ENCODE results near the gene SMIM27. TPM values are rescaled to one million over a fixed set of nuclear protein-coding genes. Genes with fewer than 3 reads are reported as not detected.
"Not testable (repeated sequence)": the region's sequence is repeated elsewhere in the genome, so short reads cannot be mapped to it uniquely, and the experiment has no call there.

Gene SMIM27, protein sequence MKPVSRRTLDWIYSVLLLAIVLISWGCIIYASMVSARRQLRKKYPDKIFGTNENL
- total RNA-seq (2014; rRNA removed; shearing (Covaris generic)), result 6.5 and 13.4 TPM in 2 replicates

DNA sequence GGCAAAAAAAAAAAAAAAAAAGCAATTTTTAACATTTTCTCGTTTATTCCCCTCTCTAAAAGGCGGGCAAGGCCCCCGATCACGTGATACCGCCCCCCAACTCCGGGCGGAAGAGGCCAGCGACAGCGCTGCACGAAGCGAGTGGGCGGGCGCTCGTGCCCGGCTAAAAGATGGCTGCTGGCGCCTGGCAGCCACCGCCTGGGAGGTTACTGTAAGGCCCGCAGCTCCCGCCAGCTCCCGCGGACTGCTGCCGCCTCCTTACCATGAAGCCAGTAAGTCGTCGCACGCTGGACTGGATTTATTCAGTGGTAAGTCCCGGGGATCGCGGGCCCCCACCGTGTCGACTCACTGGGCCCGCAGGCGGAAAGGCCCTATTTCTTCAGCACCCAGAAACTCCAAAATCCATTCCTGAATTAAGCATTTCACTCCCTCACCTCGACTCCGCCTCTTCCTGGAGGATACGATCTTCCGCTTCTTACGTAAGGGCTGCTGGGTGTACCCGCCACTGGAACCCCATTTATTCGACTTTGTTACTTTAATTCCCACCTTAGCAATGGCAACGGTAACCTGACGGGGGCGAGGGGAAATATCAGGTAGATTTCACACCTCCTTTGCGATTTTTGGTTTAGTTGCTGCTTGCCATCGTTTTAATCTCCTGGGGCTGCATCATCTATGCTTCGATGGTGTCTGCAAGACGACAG, at the start of gene SMIM27, which contains the start of gene TOPORS:
TSS of gene SMIM27 (plus strand) at position 156 of the 701 bp plus-strand sequence. CDS start at position 264, 108 bp downstream.
TSS of gene TOPORS (minus strand) at position 415 of the 701 bp plus-strand sequence. CDS start at position 265, 150 bp downstream.
- peak; percentile 92 for DNase-seq (ENCODE audit: low read depth)

DNA sequence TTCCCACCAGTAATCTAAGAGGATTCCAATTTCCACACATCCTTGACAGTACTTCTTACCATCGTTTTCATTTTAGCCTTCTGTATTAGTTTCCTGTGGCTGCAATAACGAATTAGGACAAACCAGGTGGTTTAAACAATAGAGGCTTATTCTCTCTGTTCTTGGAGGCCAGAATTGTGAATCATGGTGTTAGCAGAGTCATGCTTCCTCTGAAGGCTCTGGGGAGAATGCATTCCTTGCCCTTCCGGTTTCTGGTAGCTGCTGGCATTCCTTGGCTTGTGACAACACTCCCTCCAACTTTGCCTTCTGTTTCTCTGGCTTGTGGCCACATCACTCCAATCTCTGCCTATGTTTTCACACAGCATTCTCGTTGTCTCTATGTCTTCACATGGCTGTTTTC, 49.7 kb upstream of the SMIM27 start:
- peak; percentile 93 for DNase-seq (ENCODE audit: low read depth)

DNA sequence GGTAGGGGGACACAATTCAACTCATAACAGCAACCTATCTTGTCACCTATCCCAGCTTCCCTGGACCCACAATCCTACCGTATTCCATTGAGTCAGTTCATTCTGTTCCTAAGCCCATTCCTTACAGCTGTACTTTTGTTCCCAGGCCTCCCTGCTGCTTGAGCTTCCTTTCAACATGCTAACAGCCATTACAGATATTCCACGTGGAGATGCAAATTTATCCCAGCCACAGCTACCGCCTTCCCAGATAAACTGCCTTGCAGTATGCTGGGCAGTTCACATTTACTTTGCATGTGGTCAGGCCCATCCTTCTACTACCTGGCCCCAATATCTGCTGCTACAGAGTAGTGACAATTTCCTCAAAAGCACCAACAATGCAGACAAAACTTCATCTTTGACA, 49.1 kb upstream of the SMIM27 start:
- no peak for DNase-seq (ENCODE audit: low read depth)

DNA sequence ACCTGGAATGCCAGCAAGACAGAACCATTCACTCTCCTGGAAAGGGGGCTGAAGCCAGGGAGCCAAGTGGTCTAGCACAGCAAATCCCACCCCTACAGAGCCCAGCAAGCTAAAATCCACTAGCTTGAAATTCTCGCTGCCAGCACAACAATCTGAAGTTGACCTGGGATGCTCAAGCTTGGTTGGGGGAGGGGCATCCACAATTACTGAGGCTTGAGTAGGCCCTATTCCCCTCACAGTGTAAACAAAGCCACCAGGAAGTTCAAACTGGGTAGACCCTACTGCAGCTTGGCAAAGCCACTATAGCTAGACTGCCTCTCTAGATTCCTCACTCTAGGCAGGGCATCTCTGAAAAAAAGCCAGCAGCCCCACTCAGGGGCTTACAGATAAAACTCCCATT, 43.4 kb upstream of the SMIM27 start:
- no peak for DNase-seq (ENCODE audit: low read depth)

DNA sequence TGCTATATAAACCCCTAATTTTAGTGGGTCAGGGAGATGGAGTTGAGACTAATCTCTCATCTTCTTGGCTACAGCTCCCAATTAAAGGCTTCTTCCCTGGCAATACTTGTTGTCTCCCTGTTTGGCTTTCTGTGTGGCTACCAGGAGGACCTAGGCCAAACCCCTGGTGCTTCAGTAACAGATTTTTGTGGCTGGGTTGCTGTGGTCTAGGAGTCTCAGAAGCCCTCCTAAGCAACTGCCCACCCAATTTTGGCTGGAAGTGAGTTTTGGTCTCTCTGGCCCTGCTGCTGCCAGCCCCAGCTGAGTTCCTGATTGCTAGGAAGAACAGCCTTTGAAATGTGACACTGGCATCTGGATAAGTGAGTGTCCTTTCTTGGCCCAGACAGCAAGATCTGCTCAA, 35.9 kb upstream of the SMIM27 start:
- no peak for DNase-seq (ENCODE audit: low read depth)

DNA sequence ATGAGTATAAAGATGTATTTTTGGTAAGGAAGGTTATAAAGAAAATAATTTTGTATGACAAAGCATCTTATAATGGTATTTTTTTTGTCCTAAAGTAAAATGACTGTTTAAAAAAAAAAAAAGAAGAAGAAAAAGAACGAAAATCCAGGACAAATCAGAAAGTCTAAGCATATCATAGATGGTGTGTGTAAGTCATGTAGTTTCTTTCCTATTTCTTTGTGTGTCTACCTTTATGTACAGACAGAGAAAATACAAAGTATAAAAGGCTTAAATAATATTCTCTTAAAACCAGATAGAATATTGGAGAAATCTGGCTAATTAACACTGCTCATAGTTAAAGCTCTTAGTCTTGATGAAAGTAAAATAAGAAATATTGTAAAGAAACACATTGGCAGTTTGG, 33.9 kb upstream of the SMIM27 start:
- no peak for DNase-seq (ENCODE audit: low read depth)

DNA sequence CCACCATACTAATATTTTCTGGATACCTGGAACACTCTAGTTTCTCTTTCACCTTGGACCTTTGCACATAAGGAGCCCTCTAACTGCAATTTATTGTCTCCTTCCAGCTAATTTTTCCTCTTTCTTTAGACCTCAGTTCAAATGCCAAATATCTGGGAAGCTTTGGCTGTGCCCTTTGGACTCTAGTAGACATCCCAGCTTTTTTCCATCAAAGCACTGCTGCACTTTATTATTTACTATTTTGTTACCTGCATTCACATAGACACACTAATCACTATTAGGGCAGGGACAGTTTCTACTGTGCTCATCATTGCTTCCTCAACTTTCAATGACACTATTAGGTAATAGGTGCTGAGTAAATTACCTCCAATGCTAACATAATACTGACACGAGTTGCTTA, 28.2 kb upstream of the SMIM27 start:
- no peak for DNase-seq (ENCODE audit: low read depth)

DNA sequence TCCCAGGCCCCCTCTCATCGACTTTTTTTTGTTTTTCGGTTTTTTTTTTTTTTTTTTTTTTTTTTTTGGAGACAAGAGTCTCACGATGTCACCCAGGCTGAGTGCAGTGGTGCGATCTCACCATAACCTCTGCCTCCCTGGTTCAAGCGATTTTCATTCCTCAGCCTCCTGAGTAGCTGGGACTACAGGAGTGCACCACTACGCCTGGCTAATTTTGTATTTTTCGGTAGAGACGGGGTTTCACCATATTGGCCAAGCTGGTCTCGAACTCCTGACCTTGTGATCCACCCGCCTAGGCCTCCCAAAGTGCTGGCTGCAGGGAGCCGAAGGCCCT, 27.6 kb upstream of the SMIM27 start:
- not testable (repeated sequence) for DNase-seq (ENCODE audit: low read depth)

DNA sequence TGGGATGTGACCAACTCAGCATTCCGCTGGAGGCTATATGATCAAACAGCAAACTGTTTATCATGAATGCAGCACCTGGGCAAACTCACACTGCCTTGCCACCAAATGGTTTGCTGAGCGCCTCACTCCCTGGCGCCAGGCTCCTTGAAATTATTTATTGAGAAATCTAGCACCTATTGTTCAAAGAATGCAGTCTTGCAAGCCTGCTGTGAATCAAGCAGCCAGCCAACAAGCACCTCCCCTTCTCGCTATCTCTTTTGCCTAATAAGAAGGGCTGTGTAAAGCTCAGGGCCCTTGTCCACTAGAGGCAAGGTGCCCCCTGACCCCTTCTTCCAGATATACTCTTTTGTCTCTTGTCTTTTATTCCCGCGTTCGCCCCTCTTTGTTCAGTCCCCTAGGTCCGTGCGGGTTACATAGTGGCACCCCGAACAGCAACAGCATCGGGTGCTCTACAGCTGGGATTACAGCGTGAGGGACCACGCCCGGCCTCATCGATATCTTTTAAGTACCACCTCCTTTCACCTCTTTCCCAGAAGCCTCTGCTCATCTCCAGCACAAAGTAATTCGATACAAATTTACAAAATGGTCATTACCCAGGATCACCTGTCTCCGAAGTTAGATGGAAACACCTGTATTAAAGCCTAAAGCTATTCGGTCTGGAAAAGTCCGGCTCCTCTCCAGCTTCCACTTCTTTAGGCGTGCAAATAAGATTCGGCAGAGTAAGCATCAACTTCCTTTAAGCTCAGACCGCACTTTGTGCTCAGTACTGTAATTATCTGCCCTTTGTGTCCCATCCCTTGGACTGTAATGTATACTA, 27.0 kb upstream of the SMIM27 start:
- peak; percentile 41 for DNase-seq (ENCODE audit: low read depth)

DNA sequence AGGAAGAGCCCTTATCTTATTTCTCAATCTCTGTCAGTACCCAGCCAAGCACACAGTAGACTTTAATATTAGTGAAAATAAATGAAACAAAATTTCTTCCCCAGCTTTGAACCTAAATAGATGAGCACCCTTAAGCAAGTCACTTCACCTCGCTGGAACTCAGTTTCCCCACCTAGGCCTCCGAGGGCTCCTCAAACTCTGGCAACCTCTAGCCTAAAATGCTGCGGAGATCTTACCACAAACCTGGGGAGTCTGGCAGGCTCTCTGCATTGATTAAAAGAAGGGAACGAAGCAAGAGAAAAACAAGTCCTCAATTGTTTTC, 26.5 kb upstream of the SMIM27 start:
- DNase-seq (ENCODE audit: low read depth), result no peak

DNA sequence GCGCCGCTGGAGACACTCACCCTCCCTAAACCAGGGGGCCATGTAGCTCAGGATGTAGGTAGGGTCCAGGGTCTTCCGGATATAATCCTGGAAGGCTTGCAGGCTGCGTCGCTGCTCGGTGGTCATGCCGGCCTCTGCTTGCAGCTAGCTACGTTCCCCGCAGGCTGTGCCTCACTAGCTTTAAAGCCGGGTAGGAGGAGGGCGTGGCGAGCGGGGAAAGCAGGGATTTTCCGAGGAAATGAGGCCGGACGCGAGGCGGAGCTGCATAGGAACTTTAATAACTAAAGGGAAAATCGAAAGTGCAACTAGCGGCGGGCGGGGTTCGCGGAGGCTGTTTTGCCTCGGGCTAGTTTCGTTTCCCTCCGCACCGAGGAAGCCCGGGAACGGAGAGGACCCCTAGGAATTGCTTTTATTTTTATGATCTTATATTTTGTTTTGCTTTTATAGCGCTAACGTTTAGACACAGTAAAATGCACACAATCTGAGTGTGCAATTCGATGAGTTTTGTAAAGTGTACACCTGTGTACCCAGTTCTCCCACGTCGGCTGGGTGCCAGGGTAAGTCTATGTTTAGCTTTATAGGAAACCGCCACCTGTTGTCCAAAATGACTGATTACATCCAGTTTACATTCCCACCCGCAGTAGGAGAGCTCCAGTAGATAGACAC, 26.0 kb upstream of the SMIM27 start, which contains the start of gene RIGI:
TSS of gene RIGI (minus strand) at position 156 of the 666 bp plus-strand sequence. CDS start at position 126, 30 bp downstream.
- DNase-seq (ENCODE audit: low read depth), result peak; percentile 96

DNA sequence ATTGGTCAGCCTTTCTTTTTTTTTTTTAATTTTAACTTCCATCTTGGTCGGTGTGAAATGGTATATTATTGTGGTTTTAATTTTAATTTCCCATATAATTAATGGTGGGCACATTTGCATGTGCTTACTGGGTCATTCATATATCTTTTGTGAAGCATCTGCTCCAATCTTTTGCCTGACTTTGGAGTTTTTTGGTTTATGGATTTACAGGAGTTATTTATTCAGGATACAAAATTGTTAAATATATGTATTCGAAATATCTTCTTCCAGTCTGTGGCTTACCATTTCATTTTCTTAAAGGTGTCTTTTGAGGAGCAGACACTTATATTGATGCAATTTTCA, 25.4 kb upstream of the SMIM27 start:
- DNase-seq (ENCODE audit: low read depth), result no peak

DNA sequence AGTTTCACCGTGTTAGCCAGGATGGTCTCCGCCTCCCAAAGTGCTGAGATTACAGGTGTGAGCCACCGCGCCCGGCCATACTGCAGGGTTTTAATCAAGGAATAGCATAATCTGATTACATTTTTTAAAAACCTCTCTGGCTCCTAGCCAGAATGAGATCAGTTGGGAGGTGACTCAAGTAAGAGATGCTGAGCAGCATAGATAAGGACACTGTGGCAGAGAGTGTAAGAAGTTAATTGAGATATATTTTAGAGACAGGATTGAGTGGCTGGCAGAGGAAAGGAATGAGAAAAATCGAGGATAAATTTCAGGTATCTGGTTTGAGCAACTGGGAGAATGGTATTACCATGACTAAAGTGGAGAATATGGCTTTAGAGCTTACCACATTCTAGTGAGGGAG, 18.8 kb upstream of the SMIM27 start:
- DNase-seq (ENCODE audit: low read depth), result no peak

DNA sequence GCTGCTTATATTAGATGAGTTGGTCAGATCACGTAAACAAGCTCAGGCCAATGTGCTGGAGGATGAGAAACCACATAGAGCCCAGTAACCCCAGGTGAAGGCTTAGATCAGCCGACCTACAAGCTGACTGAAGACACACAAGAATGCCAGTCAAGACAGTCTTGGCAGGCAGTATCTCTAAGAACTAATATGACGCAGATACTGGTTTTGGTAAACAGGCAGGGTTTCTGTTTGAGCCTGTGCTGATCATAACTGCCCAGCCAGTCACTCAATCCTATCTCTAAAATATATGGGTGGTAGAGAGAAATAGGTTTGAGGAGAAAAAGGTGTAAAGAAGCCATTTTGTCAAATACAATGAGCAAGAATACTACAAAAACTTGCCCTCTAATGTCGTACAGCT, 18.3 kb upstream of the SMIM27 start:
- no peak for DNase-seq (ENCODE audit: low read depth)

DNA sequence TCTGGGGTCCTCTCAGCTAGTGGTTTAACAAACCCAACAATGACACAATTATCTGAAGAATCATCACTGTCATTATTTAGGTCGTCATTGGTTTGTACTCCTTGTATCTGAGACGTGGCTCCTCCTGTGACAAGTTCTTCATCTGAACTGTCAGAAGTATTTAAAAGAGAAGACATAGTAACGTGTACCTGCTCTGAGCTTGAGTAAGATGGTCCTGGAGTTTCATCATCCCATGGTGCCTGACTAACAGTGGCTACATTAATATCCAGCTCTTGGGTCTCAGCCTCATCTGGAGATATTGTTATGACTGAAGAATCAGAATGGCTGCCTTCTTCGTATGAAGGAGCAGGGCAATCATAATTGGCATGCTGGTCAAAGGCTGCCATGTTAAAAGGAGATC, 9.1 kb upstream of the SMIM27 start:
- no peak for DNase-seq (ENCODE audit: low read depth)

DNA sequence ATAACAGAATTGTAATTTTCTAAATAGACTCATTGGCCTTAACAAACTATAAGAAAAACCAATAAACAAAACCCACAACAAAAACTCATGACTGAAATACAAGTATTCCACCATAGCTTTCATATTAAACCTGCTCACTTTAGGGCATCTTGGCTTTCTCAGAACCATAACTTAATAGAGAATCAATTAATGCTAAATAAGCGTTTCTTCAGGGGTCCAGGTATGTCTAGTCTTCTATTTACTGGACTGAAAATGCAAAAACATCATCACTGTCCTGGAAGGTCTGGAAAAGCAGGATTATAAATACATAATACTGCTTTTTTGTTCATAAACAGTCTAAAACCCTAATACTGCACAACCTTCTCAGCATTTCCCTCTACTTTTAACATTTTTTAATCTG, 6.2 kb upstream of the SMIM27 start:
- no peak for DNase-seq (ENCODE audit: low read depth)

DNA sequence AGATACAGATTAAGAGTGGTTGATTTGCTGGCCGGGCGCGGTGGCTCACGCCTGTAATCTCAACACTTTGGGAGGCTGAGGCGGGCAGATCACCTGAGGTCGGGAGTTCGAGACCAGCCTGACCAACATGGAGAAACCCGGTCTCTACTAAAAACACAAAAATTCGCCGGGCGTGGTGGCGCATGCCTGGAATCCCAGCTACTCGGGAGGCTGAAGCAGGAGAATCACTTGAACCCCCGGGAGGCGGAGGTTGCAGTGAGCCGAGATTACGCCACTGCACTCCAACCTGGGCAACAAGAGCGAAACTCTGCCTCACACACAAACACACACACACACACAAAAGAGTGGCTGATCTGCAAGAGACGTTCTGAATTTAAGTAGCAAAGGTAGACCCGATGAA, 3.9 kb upstream of the SMIM27 start:
- not testable (repeated sequence) for DNase-seq (ENCODE audit: low read depth)

DNA sequence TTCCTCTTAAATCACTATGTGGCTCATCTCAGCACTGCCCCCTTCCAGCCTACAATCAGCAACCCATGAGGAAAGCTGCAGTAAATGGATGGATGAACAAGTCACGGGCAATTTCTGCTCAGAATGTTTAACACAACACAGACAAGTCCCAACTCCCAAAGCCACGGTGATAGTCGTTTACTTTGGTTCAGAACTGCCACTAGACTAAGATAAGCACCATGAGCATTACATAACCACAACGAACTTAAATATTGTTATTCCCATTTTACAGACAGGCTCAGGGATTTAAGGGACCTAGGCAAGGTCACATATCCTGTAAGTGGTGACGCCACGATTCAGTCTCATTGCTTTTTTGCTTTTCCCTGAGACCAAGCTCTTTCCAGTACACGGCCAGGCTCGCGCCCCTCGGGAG, 2.0 kb upstream of the SMIM27 start:
- DNase-seq (ENCODE audit: low read depth), result peak; percentile 30

DNA sequence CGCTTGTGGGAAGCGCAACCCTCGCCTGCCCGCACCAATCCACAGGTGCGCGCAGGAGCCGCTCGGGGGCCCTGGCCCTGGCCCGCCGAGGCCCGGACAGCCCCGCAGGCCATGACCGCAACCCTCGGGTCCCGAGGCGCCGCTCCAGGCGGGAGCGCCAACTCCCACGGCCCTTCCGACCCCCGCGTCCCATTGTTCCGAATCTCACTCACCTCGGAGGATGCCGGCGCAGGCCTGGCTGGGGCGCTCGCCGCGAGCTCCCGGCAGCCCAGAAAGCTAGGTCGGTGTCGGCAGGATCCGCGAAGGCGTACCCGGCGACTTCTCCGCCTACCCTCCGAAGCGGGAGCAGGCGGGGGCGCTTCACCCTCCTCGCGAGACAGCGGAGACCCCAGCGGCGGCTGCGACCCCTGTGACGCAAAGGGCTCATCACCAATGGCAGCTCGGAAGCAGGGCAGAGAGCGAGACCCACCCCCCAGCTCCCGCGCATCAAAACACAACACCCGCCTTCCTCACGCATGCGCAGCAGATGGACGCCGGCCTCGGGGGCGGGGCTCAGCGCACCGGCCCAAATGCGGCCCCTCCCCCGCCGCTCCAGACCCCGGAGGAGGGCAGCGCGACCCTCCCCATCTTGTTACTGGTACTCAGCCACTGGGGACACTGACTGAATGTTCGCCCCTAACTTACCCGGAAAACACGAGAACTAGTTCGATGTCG, 1.4 kb upstream of the SMIM27 start:
- DNase-seq (ENCODE audit: low read depth), result peak; percentile 88

DNA sequence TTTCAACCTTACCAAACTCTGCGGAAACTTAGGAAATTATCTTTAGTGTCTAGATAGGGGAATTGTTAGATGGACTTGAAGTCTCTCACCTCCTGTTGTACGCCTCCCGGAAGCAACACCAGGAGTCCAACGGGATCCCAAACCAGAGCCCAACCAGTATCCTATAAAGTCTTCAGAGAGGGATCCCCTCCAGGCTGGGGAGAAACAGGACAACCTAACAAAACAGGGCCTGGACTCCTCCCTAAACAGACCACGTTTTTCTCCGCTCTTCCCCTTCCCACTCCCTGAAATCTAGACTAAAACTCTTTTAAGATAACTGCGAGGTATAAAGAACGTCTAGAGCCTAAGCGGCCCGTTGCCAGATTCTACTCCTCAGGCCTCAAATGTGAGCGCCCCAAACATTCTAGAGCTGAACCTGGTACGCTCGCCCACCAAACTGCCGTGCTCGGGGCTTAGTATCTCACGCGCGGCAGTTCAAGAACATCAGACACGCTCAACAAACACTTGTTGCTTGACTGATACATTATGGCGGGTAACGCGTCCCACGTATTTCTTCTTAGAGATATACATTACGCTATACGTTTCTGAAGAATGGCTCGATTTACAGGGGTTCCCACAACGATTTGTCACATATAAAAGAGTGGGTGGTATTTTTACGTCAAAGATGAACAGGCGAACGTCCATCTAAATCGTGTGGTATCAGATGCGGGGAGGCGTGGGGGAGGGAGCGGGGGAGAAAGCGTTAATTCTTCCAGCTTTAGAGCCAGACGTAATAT, 663 bp upstream of the SMIM27 start:
- peak; percentile 88 for DNase-seq (ENCODE audit: low read depth)

DNA sequence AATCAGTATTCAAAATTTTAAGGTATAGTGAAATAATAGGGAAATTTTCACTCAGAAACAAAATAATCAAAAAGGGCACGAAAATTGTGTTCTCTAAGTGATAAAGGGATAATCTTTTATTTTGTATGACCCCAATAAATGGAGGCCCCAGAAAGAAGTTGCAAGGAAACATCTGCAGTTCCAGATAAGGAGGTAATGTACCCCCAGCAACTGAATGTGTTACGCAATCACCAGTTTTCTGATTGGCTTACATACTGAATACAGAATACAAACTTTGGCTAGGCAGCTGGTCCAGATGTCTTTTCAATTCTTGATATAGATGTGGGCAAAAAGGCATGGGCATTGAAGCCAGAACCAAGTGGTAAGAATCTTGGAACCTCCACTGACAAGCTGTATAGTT, 2.0 kb downstream of the SMIM27 start:
- DNase-seq (ENCODE audit: low read depth), result no peak

Measured in M059J (cell line).